ENCODE measurements around the gene SLC35F1. TPM values are rescaled to one million over a fixed set of nuclear protein-coding genes. Genes with fewer than 3 reads are reported as not detected.

SLC35F1 gene
- total RNA-seq, 1 donor from 2014 or later, result 0.30 TPM

DNA sequence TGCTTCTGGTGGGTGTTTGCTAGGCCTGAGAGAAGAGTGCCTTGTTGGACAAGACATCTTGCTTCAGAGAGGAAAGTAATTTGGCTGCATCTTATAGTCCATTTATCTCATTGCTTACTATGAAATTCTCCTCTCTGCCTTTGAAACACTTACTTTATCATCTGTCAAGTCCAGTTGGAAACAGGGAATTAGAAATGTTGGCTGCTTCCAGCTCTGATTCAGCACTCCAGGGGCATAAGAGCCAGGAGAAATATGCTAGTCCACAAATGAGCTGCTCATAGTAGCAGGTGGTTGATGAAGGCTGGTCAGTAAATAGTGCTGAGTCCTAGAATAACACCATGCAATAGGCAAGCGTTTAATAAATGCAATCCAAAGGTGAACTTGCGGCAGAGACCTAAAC, 227.1 kb downstream of the SLC35F1 start:
- DNase-seq, result no peak
- intact Hi-C loops (cut with DNase I), result no loop called here
- Histone ChIP-seq H3K9me3 (no peaks in the 10 kb centered on the region), H3K27me3 (ENCODE audit: low read depth) (no peaks in the 10 kb centered on the region), H3K4me1 (peaks cover 6% of the 10 kb centered on the region), H3K27ac (no peak overlapping the region), H3K4me3 (no peak overlapping the region), H3K36me3 (no peaks in the 10 kb centered on the region)
- peak; percentile 55 to 59 for ATAC-seq
- TF ChIP-seq, protein P1, sequence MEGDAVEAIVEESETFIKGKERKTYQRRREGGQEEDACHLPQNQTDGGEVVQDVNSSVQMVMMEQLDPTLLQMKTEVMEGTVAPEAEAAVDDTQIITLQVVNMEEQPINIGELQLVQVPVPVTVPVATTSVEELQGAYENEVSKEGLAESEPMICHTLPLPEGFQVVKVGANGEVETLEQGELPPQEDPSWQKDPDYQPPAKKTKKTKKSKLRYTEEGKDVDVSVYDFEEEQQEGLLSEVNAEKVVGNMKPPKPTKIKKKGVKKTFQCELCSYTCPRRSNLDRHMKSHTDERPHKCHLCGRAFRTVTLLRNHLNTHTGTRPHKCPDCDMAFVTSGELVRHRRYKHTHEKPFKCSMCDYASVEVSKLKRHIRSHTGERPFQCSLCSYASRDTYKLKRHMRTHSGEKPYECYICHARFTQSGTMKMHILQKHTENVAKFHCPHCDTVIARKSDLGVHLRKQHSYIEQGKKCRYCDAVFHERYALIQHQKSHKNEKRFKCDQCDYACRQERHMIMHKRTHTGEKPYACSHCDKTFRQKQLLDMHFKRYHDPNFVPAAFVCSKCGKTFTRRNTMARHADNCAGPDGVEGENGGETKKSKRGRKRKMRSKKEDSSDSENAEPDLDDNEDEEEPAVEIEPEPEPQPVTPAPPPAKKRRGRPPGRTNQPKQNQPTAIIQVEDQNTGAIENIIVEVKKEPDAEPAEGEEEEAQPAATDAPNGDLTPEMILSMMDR (IDR thresholded peaks at IDR 0.05), result no peak

DNA sequence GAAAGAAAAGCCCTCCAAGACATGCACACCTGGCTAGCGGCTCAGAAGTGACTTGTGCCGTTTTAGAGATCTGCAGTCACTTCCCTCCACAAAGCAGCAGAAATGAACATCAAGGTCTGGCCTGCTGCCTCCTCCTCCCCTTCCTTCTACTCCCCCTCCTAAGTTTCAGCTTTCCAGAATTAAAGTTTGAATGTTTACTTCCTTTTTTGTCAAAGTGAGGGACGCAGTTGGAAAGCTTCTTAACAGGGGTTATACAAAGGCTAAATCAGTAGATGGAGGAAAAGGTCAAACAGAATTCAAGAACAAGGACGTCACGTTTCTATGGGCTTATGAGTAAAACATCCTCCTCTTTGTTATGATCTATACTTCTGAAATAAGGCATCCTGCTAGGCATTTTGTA, 227.7 kb downstream of the SLC35F1 start:
- no peaks in the 10 kb centered on the region for H3K27me3 ChIP-seq (ENCODE audit: low read depth)
- peaks cover 6% of the 10 kb centered on the region for H3K4me1 ChIP-seq
- no peak overlapping the region for H3K4me3 ChIP-seq
- H3K9me3 ChIP-seq, result no peaks in the 10 kb centered on the region
- intact Hi-C loops (cut with DNase I), result no loop called here
- DNase-seq, result no peak
- TF ChIP-seq, protein P1 (IDR thresholded peaks at IDR 0.05), result no peak
- no peaks in the 10 kb centered on the region for H3K36me3 ChIP-seq
- ATAC-seq, result no peak
- no peak overlapping the region for H3K27ac ChIP-seq

DNA sequence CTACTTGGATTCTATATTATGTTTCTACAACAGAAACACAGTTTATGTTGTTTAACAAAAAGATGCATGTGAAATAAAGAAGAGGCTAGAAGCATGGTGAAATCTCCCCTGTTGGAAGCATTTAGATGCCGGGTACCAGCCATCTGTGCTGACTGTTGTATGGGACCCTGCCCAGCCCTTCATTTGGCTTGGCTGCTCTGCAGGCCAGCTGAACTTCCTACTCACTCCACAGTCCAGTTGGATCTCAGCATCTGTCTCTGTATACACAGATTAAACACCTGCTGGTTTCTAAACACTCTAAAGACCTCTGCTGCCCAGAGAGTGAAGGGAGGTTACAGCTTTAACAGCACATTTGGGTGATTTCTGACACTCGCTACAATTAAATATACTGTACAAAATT, 228.3 kb downstream of the SLC35F1 start:
- ATAC-seq (no peak), DNase-seq (no peak)
- Histone ChIP-seq H3K4me1 (peaks cover 6% of the 10 kb centered on the region), H3K9me3 (no peaks in the 10 kb centered on the region), H3K27ac (no peak overlapping the region), H3K4me3 (no peak overlapping the region), H3K36me3 (no peaks in the 10 kb centered on the region), H3K27me3 (ENCODE audit: low read depth) (no peaks in the 10 kb centered on the region)
- intact Hi-C loops (cut with DNase I), result no loop called here
- TF ChIP-seq, protein P1 (IDR thresholded peaks at IDR 0.05), result no peak

DNA sequence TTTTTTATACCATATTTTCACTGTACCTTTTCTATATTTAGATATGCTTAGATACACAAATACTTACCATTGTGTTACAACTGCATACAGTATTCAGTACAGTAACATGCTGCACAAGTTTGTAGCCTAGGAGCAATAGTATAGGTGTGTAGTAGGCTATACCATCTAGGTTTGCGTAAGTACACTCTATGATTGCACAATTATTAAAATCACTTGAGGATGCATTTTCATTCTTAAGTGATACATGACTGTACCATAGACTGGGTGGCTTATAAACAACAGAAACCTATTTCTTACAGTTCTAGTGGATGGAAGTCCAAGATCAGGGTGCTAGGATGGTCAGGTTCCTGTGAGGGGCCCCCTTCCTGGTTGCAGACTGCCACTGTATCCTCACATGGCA, 234.1 kb downstream of the SLC35F1 start:
- Histone ChIP-seq H3K27ac (no peak overlapping the region), H3K36me3 (no peaks in the 10 kb centered on the region), H3K4me3 (no peak overlapping the region), H3K27me3 (ENCODE audit: low read depth) (no peaks in the 10 kb centered on the region), H3K4me1 (no peaks in the 10 kb centered on the region), H3K9me3 (no peaks in the 10 kb centered on the region)
- intact Hi-C loops (cut with DNase I), result no loop called here
- TF ChIP-seq, protein P1 (IDR thresholded peaks at IDR 0.05), result no peak
- no peak for DNase-seq
- no peak for ATAC-seq

DNA sequence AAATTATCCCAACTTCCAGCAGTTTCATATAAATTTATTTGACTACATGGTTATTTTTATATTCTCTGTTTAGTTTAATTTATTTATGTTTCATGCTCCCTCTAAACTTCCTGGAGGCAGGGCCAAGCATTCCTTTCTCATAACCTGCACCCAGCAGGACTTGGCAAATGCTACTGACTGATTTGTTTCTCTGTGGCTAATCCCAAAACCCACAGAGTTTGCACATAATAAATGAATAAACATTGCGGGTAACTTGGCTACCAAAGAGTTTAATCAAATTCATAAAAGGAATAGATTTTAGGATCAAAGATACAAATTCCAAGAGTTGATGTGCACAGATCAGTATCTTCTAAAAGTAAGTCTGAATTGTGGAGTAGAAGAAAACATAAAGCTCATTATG, 239.5 kb downstream of the SLC35F1 start:
- Histone ChIP-seq H3K36me3 (no peaks in the 10 kb centered on the region), H3K27ac (no peak overlapping the region), H3K4me1 (no peaks in the 10 kb centered on the region), H3K27me3 (ENCODE audit: low read depth) (no peaks in the 10 kb centered on the region), H3K9me3 (no peaks in the 10 kb centered on the region), H3K4me3 (no peak overlapping the region)
- intact Hi-C loops (cut with DNase I), result no loop called here
- ATAC-seq (no peak), DNase-seq (no peak)
- TF ChIP-seq, protein P1 (IDR thresholded peaks at IDR 0.05), result no peak

DNA sequence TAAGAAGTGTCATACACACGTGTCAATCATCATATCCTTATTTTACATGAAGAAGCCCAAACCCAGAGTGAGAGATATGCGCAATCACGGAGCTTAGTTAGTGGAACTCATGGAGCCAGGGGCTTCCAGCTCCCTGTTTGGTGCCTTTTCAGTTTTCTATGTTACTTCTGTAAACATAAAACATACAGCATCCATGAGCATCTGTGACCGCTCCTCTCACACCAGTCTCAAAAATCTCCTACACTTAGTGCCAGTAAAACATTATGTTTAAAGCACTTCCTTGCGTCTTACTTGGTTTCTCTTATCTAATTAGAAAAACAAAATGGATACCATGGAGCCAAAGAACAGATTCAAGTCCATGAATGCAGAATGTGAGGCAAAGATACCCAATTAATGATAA, 240.4 kb downstream of the SLC35F1 start:
- TF ChIP-seq, protein P1 (IDR thresholded peaks at IDR 0.05), result no peak
- no peak for DNase-seq
- H3K9me3 ChIP-seq, result no peaks in the 10 kb centered on the region
- H3K27me3 ChIP-seq (ENCODE audit: low read depth), result no peaks in the 10 kb centered on the region
- no peak overlapping the region for H3K4me3 ChIP-seq
- no peak for ATAC-seq
- H3K4me1 ChIP-seq, result no peaks in the 10 kb centered on the region
- intact Hi-C loops (cut with DNase I), result no loop called here
- H3K27ac ChIP-seq, result no peak overlapping the region
- H3K36me3 ChIP-seq, result no peaks in the 10 kb centered on the region

All from lower lobe of right lung (tissue), 2 donors.